GM04504 (cell line): Measurements from ENCODE around the gene VPS18.
A peak's percentile ranks its signal among the peaks of the same experiment; 100 is the strongest.

Experiments used
- DNase-seq: peaks from one replicate; pipeline ENCODE4 v3.0.0-alpha.2; 2012; ENCODE audit warnings: low read depth

VPS18 gene

GRCh38 chr15:40902605-40903561 lies 8.6 kb downstream of the VPS18 start:
- no peak for DNase-seq

DNA sequence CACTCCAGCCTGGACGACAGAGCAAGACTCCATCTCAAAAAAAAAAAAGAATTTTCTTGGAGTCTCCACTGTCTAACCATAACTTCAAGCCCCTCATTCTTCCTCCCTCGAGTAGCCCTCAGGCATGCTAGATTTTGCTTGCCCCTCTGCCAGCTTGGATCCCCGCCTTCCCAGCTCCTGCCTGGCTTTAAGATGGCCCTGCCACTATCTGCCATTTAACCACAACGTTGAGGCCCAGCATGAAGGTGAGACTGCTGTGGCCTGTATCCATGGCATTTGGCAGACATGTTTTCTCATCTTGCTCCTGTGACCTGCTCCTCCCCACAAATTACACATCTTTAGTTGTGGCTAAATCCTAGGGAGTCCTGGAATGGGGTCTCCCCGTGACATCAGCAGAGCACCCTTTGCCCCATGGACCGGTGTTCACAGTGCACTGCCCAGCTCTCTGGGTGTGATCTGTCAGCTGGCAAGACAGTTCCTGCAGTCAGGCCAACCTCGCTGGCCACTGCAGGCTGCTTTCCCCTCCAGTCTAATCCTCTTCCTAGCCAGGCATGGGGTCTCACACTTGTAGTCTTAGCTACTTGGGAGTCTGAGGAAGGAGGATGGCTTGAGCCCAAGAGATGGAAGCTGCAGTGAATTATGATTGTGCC lies 10.4 kb downstream of the VPS18 start:
- DNase-seq = no peak

GRCh38 chr15:40906091-40906990 lies 12.1 kb downstream of the VPS18 start:
- DNase-seq = peak; percentile 97

DNA sequence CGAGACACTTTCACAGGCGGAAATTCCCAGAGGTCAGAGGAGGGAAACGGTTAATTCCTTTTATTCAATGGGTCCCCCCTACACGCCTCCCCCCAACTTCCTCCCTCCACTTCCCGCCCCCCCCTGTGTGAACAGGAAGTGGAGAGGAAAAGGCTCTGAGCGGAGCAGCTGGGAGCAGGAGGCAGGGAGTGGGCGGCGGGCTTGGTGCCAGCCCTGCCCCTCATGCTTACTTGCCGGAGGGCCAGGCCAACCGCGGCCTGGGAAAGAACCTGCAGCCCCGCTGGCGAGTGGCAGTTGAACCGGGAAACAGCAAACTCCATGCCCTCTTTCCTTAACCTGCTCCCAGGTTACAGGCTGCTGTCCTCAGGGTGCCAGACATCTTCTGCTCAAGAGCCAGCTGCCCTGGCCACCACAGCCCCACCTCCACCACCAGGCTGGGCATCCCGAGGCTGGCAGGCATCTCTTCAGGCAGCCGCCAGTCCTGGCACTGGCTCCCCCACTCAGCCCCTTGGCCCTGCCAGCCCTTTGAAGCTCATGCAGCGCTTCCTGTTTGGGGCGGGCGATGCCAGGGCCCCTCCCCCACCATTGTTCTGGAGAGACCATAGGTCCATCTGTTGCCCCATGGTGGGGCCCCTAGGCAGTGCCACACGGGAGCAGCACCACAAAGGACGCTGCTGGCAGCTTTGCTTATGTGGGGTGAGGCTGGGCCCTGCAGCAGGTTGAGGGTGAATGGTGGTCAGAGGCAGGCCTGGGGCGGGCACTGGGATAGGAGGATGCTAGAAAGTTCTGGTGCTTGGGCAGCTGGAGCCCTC lies 12.9 kb downstream of the VPS18 start:
- no peak for DNase-seq

DNA sequence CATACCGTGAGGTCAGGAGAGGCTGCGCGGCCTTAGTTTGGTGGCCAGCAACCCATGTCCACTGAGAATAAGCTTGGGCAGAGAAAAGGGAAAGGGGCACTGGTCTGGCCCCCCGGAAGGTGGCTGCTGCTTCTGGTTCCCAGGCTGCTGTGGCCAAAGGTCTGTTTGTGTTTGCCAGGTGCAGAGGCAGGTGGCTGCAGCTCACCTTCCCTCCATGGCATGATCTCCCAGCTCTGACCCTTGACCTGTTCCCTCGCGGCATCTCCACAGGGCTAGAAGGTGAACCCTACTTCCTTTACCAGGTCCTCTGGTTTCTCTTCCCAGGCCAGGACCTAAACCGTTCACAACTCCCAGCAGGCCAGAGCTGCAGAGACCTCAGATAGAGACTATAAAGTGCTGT lies 13.8 kb downstream of the VPS18 start:
- no peak for DNase-seq

DNA sequence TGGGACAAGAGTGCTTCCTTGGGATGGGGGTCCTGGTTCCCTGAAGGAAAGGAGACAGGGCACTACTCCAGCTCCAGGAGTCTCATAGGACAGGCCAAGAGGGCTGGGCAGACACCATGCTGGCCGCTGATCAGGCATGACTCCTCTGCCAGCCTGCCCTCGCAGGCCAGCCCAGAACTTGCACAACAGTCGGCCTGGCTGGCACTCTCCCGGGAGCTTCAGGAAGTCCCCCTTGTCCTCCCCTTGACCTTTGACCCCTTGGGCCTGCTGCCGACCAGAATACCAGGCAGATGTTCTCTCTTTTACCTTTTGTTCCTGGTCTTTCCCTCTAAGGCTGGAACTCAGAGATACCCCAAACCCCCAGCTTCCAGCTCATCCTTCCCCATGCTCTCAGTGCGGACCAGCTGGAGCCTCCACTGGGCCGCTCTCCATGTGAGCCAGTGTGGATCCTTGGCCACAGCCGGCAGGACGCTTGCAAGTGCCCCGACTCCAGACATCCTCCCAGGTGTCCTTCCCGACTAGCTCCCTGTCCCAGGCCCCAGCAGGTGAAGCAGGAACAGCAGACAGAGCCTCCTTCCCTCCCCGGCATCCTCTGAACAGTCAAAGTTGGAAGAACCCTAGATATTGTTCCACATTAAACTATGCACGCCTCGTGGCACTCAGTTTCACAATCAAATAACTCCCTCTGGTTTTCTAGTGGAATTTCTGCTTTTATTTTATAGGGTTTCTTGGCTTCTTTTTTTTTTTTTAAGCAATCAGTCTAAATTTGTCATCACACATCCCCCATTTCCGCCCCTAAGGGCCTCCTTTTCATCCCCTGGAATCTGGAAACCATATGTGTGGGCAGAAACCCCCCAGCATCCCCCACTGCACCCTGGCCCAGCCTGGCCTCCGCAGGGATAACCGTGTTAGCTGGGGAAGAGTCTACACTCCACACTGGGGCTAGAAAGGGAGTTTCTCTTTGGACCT lies 15.7 kb downstream of the VPS18 start:
- peak; percentile 64 for DNase-seq

DNA sequence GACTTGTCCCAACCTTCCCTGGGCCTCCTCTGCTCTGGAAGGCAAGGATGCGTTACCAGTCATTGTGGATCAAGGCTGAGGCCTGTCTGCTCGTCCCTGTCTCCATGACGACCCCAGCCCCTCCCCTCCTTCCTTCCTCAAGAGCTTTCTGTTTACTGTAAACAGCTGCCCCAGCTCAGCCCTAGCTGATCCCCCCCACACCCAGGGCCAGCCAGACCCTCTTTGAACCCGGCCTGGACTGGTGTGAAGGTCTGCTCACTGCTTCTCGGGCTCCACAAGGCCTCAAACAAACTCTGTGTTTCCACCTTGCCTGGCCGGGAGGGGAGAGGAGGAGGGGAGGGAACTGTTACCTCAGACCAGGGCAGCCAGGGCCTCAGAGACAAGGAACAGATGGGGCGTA lies 16.9 kb downstream of the VPS18 start:
- no peak for DNase-seq

GRCh38 chr15:40911693-40912092 lies 17.4 kb downstream of the VPS18 start:
- DNase-seq = no peak

- no peak for DNase-seq
Measured at GRCh38 chr15:40912478-40912877, 18.2 kb downstream of the VPS18 start.

DNA sequence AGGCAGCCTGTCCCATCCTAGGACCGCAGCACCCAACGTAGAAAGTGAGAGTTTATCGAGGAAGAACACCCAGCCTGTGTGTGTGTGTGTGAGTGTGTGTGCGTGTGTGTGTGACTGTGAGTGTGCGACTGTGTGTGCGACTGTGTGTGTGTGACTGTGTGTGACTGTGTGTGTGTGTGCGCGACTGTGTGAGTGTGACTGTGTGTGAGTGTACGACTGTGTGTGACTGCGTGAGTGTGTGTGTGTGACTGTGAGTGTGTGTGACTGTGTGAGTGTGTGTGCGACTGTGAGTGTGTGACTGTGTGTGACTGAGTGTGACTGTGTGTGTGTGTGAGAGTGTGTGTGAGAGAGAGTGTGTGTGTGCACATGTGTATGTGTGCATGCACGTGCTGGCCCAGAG lies 19.8 kb downstream of the VPS18 start:
- DNase-seq = no peak

DNA sequence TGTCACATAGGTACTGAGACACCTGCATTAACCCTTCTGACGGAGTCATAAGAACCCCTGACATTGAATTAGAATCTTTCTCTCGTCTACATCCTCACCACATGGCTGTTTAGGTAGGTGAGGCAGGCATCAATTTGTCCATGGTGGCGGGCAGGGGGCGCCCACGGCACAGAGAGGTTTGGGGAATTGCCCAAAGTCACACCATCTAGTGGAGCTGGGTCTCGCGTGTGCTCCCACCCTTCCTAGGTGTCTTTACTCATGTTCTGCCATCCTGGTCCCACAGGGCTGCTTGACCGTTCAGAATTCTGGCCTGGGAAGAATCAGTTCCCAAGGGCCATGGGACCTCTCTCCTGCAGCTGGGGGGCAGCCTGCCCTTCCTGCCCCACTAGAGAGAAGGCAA lies 20.2 kb downstream of the VPS18 start:
- no peak for DNase-seq

- no peak for DNase-seq
Measured at GRCh38 chr15:40915116-40915661, 20.9 kb downstream of the VPS18 start.

DNA sequence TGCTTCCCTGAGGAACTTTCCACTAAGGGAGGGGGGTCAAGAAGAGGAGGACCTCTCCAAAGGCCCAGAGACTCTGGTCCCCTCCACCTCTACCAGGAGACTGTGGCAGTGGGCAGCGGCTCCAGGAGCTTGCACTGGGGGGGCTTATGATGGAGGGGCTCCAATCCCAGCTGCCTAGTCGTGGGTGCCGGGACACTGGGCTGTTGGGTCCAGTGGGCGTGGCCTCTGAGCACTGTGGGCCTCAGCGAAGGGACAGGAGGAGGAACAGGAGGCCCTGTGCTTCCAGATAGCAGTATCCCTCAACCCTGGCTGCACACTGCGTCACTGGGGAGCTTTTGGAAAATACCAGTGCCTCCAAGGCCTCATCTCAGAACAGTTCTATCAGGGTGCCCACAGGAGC lies 21.4 kb downstream of the VPS18 start:
- no peak for DNase-seq

GRCh38 chr15:40917585-40917984 lies 23.3 kb downstream of the VPS18 start:
- DNase-seq = no peak

DNA sequence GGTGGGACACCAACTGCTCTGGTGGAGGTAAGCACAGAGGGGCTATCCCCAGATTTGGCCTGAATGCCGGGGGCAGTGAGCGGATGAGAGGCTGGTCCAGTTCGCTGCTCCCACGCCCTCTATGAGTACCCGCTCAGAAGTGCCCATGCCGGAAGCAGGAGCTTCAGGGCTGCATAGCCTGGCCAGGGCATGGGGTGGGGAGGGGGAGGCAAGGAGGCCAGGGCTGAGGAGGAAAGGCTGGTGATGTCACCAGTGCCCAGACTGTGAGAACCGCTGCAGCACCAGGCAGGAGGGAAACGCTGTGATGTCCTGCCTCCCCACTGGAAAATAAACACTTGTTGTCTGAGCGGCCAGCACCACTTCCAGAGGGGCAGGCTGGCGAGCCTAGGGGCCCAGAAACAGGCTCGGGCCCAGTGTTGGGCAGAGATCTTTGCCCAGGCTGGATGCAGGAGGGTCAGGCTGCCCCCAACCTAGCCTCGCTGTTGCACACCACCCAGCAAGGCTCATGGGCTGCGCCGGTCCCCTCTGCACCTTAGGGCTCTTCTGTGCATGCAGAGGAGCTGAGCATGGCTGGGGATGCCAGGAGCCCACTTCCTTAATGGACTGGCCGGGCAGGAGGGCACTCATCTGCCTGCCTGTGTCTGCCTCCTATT lies 24.0 kb downstream of the VPS18 start:
- no peak for DNase-seq

DNA sequence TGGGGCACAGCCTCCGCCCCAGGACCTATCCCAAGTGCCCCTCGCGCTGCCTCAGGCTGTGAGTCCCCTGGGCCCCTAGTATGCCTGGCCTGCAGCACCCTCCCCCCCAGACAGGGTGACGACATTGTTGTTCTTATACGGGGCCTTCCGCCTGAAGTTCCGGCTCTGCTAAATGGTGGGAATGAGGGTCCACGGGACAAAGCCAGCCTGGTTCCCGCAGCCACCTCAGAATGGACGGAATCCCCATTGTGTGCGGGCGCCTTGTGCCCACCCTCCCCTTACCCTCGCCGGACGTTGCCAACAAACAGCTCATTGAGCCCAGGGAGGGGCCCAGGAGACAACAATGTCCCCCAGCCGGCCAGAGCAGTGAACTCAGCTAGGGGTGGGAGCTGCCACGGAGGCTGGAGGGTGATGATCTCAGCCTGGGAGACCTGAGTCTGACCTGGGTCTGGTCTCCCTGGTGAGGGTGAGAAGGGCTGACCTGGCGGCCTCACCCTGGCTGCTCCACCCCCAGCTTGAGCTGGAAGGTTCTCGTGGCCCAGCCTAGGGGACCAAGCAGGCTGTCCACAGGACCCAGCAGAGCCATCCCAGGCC lies 24.6 kb downstream of the VPS18 start:
- DNase-seq = no peak

GRCh38 chr15:40921949-40922607 lies 27.8 kb downstream of the VPS18 start:
- no peak for DNase-seq

DNA sequence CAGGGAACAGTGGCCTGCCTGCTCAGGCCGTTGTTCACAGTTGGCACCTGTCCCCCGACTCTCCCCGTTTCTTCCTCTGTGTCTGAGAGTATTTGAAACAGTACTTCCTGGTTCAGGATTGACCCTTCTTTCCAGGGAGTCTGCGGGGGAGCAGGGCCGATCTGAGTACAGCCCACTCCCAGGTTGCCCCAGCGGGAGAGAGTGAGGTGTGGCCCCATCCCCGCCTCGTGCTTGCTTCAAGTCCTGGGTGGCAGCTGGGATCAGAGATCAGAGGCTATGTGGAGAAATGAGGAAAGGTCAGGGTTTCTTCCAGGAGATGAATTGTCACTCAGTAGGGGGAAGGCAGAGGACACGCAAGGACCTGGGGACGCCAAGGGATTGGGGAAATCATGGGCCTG lies 28.4 kb downstream of the VPS18 start:
- no peak for DNase-seq

DNA sequence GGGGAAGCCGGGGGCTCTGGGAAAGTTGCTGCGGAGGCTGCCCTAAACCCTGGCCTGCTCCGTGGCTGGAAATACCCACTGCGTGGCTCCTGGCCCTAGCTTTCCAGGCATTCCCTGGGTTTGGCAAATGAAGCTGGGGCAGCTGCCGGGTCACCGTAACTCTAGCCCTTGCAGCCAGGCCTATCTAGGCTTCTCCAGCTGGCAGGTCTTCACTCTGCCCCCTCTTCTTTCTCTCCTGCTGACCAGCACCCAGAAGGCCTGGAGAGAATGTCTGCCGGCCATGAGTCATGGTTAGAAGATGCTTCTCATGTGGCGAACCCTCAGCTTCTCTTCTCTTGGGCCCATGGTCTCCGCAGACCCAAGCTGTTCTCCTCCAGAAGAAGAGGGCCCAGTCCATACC lies 29.3 kb downstream of the VPS18 start:
- DNase-seq = no peak
